NCI-H128 (cell line): Measurements from ENCODE around the gene HGFAC.
"Not testable (repeated sequence)": the region's sequence is repeated elsewhere in the genome, so short reads cannot be mapped to it uniquely, and the experiment has no call there.

Experiments
- DNase-seq: peaks from one replicate; lab custom pipeline; 2025; ENCODE audit not compliant: unreplicated experiment; lab: John Stamatoyannopoulos, UW

The HGFAC gene

DNA sequence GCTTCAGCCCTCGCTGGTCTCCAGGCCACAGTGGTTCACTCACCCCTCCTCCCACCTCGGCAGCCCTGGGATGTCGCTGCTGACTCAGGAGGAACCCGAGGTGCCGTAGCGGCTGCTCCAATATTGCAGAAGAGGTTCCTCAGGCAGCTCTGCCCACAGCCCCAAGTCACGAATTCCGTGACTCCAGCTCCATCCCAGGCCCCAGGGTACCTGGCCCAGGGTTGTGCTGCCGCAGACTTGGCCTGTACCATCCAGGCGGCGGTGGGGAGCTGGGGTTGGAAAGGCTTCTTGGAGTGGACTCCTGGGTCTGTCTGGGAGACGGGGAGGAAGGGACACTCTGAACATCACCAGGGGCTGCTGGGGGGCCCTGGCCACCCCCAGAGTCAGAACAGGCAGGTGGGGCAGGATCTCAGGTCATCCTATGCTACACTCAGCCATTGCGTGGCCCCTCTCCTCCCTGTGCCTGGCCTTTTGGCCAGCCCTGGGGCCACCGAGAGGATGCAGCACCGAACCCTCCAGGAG is 728 bp upstream of the HGFAC start:
- DNase-seq = no peak

DNA sequence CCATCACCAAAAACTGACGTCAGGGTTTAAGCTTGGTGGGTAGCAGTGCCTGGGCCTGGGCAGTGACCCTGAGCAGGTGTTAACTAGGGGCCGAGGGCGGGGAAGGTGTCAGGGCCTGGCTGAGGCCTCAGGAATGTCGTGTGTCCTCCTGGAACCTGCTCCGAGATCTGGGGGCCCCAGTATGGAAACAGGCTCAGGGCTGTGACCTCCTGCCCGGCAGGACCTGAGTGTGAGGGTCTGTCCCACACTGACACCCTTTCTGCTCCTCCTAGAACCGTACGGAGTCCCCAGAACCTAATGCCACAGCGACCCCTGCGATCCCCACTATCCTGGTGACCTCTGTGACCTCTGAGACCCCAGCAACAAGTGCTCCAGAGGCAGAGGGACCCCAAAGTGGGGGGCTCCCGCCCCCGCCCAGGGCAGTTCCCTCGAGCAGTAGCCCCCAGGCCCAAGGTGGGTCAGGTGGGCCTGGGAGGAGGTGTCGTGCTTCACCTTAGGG is 741 bp downstream of the HGFAC start:
- no peak for DNase-seq

DNA sequence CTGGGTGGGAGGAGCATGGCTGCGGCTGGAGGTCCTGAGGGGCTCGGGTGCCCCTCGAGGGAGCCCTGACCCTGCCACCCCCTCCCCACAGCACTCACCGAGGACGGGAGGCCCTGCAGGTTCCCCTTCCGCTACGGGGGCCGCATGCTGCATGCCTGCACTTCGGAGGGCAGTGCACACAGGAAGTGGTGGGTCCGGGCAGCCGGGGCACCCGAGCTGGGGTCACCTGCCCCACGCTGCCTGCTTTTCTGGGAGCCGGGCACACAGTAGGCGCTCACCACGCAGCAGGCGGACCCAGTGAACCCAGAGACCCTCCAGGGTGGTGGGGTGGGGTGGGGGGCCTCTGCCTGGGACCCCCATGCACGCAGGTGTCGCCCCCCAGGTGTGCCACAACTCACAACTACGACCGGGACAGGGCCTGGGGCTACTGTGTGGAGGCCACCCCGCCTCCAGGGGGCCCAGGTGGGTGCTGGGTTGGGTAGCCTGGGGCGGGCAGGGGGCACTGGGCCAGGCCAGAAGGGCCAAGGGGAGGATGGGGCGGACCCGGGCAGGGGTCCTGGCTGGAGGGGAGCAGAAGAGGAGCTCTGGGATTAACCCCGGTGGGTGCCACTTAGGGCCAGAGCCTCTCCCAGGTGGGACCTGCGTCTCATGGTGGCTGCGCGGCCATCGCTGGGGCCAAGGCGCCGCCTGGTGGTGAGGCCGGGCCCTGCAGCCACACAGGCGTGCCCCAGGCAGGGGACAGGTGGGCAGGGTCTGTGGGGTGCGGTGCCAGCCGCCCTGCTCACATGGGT is 1.4 kb downstream of the HGFAC start:
- DNase-seq = peak; percentile 1

DNA sequence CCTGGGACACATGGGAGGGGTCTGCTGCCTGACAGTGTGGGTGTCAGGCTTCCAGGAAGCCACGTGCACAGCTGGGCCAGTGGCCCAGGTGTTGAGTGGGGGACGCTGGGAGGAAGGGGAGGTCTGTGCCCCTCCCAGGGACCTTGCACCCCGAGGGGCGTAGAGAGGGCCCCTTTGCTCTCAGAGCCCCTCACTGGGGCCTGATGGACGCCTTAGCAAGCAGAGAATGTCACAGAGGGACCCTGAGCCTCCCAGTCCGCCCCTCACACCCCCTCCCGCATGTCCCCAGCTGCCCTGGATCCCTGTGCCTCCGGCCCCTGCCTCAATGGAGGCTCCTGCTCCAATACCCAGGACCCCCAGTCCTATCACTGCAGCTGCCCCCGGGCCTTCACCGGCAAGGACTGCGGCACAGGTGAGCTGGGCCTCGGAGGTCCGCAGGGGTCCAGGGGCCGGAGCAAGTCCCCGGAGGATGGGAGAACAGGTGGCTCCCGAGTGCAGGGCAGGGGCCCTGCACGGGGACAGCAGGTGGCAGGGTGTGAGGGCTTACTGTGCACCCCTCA is 2.1 kb downstream of the HGFAC start:
- DNase-seq = no peak

DNA sequence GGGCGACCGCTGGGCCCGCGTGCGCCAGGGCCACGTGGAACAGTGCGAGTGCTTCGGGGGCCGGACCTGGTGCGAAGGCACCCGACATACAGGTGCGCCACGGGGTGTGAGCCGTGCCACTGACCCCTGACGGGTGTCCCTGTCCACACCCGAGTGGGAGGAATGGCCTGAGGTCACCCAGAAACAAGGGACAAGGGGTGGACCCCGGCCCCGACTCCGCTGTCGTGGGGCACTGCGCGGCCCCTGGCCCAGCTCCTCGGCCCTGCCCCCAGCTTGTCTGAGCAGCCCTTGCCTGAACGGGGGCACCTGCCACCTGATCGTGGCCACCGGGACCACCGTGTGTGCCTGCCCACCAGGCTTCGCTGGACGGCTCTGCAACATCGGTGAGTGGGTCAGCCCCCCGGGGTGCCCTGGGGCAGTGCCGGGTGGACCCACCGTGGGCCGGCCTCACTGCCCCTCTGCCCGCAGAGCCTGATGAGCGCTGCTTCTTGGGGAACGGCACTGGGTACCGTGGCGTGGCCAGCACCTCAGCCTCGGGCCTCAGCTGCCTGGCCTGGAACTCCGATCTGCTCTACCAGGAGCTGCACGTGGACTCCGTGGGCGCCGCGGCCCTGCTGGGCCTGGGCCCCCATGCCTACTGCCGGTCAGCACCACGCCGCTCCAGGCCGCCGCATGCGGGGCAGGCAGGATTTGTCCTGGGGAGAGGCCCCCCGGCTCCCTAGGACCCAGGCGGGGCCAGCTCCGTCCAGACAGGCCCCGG is 2.8 kb downstream of the HGFAC start:
- no peak for DNase-seq

DNA sequence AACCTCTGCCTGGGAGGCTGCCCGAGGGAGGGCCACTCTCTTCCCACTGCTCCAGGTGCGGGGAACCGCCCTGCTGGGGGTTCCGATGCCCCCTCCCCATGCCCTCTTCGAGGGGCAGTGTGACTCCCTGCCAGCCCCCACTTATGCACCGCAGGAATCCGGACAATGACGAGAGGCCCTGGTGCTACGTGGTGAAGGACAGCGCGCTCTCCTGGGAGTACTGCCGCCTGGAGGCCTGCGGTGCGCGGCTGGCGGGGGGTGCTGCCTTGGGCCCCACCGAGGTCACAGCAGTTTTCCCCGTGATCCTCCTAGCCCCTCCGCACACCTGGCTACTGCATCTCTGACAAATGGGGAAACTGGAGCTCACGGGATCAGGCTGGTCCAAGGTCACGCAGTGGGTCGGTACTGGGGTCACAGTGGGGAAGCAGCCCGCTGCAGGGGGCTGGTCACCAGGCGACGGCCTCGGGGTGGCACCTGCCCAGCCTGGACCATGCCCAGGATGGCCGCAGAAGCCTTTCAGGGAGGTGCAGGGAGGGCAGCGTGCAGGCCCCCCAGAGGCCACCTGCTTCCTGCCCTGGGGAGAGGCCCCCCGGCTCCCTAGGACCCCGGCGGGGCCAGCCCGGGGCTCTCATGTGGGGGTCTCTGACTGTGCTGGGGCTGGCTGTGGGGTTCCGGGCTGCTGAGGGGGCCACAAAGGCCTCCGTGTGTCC is 3.5 kb downstream of the HGFAC start:
- no peak for DNase-seq

DNA sequence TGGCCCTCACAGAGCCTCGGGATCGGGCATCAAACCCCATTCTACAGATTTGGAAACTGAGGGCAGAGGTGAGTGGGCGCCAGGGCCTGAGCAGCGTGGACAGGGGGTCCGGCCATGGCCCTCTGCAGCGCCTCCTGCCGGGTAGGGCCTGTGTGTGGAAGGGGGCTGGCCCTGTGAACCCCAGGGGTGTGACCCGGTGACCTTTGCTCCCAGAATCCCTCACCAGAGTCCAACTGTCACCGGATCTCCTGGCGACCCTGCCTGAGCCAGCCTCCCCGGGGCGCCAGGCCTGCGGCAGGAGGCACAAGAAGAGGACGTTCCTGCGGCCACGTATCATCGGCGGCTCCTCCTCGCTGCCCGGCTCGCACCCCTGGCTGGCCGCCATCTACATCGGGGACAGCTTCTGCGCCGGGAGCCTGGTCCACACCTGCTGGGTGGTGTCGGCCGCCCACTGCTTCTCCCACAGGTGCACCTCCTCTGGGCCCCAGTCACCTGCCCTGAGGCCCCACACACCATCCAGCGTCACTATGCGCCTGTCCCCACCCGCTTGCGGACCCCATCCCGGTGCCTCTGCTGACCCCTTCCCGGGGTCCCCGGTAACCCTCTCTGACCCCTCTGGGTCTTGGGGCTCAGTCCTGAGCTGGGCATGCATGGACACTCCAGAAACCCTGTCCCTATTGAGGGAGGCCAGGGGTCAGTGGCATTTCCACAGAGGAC is 4.2 kb downstream of the HGFAC start:
- no peak for DNase-seq

DNA sequence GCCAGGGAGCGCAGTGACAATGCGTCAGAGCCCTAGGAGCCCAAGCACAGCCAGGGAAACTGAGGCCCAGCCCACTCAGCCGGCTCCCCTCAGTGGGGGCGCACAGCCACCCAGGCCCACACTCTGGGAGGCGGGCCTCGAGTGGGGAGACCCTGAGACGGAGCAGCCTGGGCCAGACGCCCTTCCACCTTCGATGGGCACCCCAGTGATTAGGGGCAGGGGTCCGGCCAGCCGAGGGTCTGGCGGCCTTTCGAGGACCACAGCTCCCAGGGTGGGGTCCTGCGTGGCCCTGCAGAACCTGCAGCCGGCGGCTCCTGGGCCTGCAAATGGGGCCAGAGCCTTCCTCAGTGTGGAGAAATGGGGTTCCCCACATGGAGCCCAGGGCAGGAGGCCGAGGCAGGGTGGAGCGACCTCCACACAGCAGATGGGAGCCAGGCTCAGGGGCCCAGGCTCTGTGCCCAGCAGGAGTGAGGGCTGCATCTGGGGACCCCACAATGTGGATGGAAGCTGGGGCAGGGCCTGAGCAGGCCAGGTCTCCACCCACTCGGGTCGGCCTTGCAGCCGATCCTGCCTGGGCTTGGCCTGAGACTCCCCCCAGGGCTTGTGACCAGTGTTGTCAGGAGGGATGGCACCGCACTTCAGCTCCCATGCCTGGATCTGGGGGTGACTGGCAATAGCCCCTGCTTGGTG is 5.0 kb downstream of the HGFAC start:
- DNase-seq = no peak

DNA sequence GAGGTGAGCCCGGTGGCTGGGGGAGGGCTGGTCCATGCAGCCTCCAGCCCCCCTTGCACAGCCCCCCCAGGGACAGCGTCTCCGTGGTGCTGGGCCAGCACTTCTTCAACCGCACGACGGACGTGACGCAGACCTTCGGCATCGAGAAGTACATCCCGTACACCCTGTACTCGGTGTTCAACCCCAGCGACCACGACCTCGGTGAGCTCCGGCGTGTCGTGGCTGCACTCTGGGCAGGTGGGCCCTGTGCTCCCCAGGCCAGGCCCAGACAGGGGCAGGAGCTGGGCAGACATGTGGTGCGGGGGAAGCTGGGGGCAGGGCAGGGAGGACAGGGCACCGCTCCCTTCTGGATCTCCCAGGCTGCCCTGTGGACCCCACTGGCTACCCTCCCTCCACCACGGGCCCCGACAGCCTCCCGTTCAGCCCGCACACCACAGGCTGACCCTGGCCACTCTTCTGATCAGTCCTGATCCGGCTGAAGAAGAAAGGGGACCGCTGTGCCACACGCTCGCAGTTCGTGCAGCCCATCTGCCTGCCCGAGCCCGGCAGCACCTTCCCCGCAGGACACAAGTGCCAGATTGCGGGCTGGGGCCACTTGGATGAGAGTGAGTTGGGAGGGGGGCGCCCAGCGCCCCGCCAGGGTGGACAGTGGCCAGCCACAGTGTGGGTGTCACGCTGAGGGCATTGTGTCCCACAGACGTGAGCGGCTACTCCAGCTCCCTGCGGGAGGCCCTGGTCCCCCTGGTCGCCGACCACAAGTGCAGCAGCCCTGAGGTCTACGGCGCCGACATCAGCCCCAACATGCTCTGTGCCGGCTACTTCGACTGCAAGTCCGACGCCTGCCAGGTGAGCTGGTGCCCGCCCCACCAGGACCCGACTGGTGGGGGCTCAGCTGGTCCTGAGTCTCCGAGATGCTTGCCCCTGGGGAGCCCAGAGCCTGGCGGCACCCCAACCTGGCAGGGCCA is 5.9 kb downstream of the HGFAC start:
- no peak for DNase-seq

DNA sequence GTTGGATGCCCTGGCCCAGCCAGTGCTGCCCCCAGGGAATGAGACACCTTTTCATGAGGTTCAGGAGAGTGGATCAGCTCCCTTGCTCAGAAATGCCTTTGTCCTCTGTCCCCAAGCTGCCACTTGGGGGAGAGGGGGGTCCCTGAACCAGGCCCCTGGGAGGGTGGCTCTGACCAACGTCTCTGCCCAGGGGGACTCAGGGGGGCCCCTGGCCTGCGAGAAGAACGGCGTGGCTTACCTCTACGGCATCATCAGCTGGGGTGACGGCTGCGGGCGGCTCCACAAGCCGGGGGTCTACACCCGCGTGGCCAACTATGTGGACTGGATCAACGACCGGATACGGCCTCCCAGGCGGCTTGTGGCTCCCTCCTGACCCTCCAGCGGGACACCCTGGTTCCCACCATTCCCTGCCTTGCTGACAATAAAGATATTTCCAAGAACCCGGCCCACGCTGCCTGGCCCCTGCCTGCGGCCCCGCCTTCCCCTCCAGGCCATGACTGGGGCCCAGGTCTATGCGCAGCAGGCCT is 7.3 kb downstream of the HGFAC start:
- no peak for DNase-seq

DNA sequence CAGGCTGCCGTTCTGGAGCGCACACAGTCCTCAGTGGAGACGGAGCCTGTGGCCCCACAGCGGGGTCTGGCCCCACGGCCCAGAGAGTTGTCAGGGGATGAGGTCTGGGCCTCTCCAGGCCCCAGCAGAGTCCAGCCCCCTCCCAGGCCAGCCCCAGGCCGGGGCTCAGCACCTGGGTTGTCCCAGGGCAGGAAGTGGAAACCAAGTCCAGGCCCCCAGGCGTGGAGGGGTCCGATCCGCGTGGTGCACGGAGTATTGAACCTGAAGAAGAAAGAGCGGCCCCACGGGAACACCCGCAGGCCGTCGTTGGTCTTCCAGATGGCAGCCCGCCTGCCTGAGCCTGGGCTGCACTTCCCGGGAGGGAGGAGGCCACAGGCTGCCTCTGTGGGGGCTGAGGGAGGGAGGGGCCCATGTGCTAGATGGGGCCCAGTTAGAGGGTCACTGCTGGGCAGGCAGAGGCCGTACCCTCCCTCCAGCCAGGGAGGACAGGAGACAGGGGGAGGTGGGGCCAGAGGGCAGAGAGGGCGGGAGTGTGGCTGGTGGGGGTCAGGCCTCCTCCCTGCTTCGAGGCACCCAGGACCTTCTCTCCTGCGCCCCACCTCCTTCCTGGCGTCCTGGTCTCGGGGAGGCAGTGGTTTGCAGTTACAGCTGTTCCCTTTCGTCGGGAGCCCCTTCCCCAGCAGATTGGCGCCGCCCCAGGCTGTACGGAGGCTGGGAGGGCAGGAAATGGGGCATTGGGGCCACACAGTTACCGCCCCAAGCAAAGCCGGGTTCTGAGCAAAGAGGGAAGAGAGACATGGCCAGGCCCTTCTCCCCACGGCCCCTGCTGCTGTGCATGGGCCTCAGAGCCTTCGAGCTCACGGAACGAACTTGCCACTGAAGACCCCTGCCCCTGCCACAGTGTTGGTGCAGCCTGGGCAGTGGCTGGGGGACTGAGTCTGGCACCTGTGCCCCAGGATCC is 8.1 kb downstream of the HGFAC start:
- no peak for DNase-seq

DNA sequence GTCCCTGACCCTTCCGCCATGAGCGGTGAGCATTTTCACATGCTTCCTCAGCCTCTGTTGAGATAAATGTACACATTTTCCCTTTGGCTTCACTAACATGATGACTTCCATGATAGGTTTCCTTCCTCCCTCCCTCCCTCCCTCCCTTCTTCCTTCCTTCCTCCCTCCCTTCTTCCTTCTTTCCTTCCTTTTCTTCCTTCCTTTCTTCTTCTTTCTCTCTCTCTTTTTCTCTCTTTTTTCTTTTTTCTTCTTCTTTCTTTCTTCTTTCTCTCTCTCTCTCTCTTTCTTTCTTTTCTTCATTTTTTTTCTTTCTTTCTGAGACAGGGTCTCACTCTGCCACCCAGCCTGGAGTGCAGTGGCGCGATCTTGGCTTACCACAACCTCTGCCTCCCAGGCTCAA is 8.9 kb downstream of the HGFAC start:
- no peak for DNase-seq

DNA sequence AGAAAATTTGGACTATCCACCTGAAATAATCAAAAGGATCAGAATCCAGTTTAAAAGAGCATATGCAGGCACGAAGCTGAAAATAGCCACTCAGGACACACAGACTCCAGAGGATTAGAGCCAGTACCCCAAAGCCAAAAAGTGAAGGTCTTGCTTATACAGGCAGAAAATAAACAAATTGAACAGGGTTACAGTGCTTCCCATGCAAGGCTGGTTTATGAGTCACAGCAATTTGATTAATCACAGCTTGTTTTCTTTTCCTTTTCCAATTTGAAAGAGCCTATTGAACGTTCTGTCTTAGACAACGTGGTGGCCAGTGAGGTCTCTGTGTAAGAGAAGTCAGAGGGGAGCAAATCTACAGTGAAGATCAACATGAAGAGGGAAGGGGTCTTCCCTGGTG is 10.2 kb downstream of the HGFAC start:
- no peak for DNase-seq

DNA sequence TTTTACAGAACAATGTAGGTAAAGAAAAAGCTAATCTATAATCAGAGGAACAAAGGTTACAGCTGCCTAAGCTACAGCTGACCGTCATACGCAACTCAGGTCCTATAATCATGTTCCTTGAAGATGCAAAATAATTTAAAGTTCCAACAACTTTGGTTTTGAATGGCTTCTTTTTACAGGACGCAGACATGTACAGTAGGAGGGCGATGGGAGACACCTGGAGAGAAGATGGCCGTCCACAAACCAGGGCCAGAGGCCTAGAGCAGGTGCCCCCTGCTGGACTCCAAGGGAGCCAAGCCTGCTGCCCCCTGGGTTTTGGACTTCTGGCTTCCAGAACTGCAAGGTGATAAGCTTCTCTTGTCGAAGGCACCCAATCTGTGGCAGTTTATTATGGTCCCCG is 10.6 kb downstream of the HGFAC start:
- DNase-seq = no peak

DNA sequence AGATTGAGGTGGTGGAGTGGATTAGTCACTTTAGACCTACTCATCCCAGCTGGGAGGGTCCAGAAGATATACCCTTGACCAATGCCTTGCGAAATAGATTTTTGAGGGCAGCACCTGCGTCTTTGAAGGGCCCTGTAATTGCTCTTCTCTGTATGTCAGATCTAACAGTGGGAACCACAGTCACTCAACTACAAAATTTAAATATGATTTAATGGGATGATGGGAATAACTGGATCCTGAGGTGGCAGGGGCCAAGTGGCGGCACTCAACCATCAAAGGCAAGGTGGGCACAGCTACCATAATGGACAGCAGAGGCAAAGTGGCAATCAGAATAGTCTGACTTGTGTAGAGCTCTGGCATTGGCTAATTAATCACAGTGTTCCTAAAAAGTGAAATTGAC is 13.8 kb downstream of the HGFAC start:
- DNase-seq = not testable (repeated sequence)

DNA sequence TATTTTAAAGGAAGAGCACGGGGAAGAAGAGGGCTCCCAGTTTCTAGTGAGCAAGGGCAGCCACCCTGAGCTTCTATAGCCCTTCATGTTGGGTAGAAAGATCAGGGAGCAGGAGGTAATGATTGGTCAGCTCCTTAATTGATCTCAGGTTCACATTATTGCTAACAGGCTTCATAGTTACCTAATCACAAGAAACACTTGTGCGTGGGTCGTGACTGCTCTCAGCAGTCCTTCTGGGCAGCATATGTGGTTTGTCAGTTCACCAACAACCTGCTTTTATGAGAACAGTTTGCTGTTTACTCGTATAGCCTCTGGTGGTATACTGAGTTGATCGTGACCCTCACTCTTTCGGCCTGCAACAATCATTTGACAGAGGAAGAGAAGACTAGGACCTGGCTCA is 16.6 kb downstream of the HGFAC start:
- no peak for DNase-seq

DNA sequence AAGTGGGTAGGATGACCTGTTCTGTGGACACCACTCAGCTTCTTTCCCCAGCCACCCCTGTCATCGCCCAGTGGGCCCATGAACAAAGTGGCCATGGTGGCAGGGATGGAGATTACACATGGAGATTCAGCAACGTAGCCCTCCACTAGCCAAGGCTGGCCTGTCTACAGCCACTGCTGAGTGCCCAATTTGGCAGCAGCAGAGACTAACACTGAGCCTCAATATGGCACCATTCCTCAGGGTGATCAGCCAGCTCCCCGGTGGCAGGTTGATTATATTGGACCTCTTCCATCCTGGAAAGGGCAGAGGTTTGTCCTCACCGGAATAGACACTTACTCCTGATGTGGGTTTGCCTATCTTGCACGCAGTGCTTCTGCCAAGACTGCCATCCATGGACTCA is 17.4 kb downstream of the HGFAC start:
- DNase-seq = not testable (repeated sequence)
